ENCODE measurements around the gene ZNF784. TPM values are rescaled to one million over a fixed set of nuclear protein-coding genes. Genes with fewer than 3 reads are reported as not detected.

ZNF784 gene
- total and polyA plus RNA-seq, 9 of the 15 experiments (the other 6 are each of a cell fraction or from before 2014, with no cell fraction given): 0.14 to 6.1 (median 2.1) TPM

DNA sequence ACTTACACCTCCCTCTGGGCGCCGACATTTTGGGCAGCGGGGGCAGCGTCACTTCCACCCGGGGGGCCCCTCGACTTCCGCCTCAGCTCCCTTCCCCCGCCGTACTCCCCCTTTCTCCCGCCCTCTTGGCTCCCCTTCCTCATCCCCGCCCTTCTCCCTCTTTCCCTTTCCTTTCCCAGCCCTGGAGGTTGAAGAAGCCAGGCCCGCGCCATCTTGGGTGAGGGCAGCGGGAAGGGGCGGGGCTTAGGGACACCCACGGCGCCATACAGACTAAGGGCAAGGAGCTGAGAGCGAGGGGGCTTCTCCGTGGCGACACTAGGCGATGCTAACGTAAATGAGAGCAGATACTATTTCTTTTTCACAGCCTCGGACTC, 24.9 kb downstream of the ZNF784 start, which contains the start of gene FIZ1 (continued):
- TF ChIP-seq, protein P1, sequence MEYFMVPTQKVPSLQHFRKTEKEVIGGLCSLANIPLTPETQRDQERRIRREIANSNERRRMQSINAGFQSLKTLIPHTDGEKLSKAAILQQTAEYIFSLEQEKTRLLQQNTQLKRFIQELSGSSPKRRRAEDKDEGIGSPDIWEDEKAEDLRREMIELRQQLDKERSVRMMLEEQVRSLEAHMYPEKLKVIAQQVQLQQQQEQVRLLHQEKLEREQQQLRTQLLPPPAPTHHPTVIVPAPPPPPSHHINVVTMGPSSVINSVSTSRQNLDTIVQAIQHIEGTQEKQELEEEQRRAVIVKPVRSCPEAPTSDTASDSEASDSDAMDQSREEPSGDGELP (CRISPR knock-in tag; IDR thresholded peaks at IDR 0.05; ENCODE audit: borderline replicate concordance): peak; percentile 57; the same call in 1 of the 2 replicates
- TF ChIP-seq SP2 (IDR thresholded peaks at IDR 0.05; ENCODE audit: extremely low read depth, low read depth, low read length, poor library complexity, severe bottlenecking) (no peak), U2AF1 (optimal IDR thresholded peaks at IDR 0.05; ENCODE audit: low read depth, low read length) (no peak), ZNF239 (CRISPR knock-in tag; IDR thresholded peaks at IDR 0.05) (no peak), RCOR1 (IDR thresholded peaks at IDR 0.05; ENCODE audit: borderline replicate concordance in 1 of 2, low read depth in 2 of 2, low read length in 2 of 2) (0 out of 4 replicates have a peak, but pooled peaks of 1 of the 2 experiments have one; percentile 9), ZNF217 (CRISPR knock-in tag; IDR thresholded peaks at IDR 0.05) (no peak), FOXJ2 (tag; IDR thresholded peaks at IDR 0.05) (no peak), SAP30 (IDR thresholded peaks at IDR 0.05; ENCODE audit: borderline replicate concordance, insufficient read depth, low read depth, low read length, poor library complexity, severe bottlenecking) (peak; percentile 11), RFX1 (IDR thresholded peaks at IDR 0.05) (no peak), NFRKB (IDR thresholded peaks at IDR 0.05; ENCODE audit: low read depth) (0 out of 2 replicates have a peak, but pooled peaks have one; percentile 97), ZSCAN29 (IDR thresholded peaks at IDR 0.05) (no peak), ETS2 (tag; IDR thresholded peaks at IDR 0.05; ENCODE audit: borderline replicate concordance, poor library complexity, severe bottlenecking) (no peak), TEAD2 (tag; IDR thresholded peaks at IDR 0.05) (no peak), MCM5 (IDR thresholded peaks at IDR 0.05; ENCODE audit: low read depth) (no peak), EP400 (IDR thresholded peaks at IDR 0.05) (no peak; the same call in none of the 2 replicates), KAT7 (CRISPR knock-in tag; IDR thresholded peaks at IDR 0.05; ENCODE audit: borderline replicate concordance) (0 out of 2 replicates have a peak, but pooled peaks have one; percentile 63), CREB1 (IDR thresholded peaks at IDR 0.05) (peak; percentile 69), CREB1 (CRISPR knock-in tag; IDR thresholded peaks at IDR 0.05) (peak; percentile 79)
- TF ChIP-seq, protein P2, sequence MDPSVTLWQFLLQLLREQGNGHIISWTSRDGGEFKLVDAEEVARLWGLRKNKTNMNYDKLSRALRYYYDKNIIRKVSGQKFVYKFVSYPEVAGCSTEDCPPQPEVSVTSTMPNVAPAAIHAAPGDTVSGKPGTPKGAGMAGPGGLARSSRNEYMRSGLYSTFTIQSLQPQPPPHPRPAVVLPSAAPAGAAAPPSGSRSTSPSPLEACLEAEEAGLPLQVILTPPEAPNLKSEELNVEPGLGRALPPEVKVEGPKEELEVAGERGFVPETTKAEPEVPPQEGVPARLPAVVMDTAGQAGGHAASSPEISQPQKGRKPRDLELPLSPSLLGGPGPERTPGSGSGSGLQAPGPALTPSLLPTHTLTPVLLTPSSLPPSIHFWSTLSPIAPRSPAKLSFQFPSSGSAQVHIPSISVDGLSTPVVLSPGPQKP (CRISPR knock-in tag; IDR thresholded peaks at IDR 0.05): no peak
- TF ChIP-seq, protein P3, sequence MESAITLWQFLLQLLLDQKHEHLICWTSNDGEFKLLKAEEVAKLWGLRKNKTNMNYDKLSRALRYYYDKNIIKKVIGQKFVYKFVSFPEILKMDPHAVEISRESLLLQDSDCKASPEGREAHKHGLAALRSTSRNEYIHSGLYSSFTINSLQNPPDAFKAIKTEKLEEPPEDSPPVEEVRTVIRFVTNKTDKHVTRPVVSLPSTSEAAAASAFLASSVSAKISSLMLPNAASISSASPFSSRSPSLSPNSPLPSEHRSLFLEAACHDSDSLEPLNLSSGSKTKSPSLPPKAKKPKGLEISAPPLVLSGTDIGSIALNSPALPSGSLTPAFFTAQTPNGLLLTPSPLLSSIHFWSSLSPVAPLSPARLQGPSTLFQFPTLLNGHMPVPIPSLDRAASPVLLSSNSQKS (CRISPR knock-in tag; IDR thresholded peaks at IDR 0.05): no peak
- TF ChIP-seq, protein P4, sequence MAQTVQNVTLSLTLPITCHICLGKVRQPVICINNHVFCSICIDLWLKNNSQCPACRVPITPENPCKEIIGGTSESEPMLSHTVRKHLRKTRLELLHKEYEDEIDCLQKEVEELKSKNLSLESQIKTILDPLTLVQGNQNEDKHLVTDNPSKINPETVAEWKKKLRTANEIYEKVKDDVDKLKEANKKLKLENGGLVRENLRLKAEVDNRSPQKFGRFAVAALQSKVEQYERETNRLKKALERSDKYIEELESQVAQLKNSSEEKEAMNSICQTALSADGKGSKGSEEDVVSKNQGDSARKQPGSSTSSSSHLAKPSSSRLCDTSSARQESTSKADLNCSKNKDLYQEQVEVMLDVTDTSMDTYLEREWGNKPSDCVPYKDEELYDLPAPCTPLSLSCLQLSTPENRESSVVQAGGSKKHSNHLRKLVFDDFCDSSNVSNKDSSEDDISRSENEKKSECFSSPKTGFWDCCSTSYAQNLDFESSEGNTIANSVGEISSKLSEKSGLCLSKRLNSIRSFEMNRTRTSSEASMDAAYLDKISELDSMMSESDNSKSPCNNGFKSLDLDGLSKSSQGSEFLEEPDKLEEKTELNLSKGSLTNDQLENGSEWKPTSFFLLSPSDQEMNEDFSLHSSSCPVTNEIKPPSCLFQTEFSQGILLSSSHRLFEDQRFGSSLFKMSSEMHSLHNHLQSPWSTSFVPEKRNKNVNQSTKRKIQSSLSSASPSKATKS (CRISPR knock-in tag; IDR thresholded peaks at IDR 0.05): no peak
- TF ChIP-seq, protein P5, sequence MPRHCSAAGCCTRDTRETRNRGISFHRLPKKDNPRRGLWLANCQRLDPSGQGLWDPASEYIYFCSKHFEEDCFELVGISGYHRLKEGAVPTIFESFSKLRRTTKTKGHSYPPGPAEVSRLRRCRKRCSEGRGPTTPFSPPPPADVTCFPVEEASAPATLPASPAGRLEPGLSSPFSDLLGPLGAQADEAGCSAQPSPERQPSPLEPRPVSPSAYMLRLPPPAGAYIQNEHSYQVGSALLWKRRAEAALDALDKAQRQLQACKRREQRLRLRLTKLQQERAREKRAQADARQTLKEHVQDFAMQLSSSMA (CRISPR knock-in tag; IDR thresholded peaks at IDR 0.05): no peak
- TF ChIP-seq, protein P6, sequence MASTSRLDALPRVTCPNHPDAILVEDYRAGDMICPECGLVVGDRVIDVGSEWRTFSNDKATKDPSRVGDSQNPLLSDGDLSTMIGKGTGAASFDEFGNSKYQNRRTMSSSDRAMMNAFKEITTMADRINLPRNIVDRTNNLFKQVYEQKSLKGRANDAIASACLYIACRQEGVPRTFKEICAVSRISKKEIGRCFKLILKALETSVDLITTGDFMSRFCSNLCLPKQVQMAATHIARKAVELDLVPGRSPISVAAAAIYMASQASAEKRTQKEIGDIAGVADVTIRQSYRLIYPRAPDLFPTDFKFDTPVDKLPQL (IDR thresholded peaks at IDR 0.05; ENCODE audit: extremely low read depth, insufficient read length): no peak

All from K562 (cell line).